GM13977 (cell line): Measurements from ENCODE around the gene NENF.

ENCODE experiments used
- DNase-seq: peaks from one replicate; pipeline ENCODE4 v3.0.0; 2012; ENCODE audit warnings: low spot score
- in situ Hi-C: fragments of 300-500 bp; cut with MboI; formaldehyde crosslinking; loops from one replicate; pipeline ENCODE4 v1.12.0; 2022; ENCODE audit warnings: low sequenced_read_pairs, low pct_unique_long_range_greater_than_20kb, mixed read lengths, inconsistent platforms; ENCODE audit not compliant: unreplicated experiment
- TF ChIP-seq, protein P1 (sequence below): IDR thresholded peaks from 2 replicates; pipeline ENCODE4 v1.5.1; 2012; ENCODE audit warnings: mild to moderate bottlenecking, control low read depth; ENCODE audit not compliant: insufficient read depth; ENCODE audit errors: extremely low read depth, missing control alignments

Gene NENF

DNA sequence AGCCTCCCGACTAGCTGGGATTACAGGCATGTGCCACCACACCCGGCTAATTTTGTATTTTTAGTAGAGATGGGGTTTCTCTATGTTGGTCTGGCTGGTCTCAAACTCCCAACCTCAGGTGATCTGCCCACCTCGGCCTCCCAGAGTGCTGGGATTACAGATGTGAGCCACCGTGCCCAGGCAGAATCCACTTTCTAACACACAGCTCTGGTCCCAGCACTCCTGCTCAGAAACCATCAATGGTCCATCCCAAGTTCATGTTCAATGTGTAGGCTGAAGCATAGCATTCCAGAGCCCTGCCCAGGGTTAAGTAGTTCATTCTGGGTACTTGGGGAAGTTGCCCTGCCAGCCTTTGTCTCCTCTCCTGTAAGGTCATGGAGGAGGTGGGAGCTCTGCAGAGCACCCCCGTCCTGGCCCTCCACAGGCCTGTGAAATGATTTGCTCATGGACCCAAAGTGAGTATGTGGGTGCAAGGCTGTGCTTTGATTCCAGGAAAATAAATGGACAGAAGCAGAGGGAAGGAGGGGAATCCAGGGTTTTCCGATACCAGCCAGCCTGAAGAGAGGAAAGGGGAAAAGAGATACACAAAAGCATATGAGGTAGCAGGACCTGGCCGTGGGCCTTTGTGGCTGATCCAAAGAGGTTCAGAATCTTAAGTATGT, 55.2 kb downstream of the NENF start:
- in situ Hi-C loops, result no loop called here
- TF ChIP-seq, protein P1, sequence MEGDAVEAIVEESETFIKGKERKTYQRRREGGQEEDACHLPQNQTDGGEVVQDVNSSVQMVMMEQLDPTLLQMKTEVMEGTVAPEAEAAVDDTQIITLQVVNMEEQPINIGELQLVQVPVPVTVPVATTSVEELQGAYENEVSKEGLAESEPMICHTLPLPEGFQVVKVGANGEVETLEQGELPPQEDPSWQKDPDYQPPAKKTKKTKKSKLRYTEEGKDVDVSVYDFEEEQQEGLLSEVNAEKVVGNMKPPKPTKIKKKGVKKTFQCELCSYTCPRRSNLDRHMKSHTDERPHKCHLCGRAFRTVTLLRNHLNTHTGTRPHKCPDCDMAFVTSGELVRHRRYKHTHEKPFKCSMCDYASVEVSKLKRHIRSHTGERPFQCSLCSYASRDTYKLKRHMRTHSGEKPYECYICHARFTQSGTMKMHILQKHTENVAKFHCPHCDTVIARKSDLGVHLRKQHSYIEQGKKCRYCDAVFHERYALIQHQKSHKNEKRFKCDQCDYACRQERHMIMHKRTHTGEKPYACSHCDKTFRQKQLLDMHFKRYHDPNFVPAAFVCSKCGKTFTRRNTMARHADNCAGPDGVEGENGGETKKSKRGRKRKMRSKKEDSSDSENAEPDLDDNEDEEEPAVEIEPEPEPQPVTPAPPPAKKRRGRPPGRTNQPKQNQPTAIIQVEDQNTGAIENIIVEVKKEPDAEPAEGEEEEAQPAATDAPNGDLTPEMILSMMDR, result no peak
- DNase-seq, result no peak

DNA sequence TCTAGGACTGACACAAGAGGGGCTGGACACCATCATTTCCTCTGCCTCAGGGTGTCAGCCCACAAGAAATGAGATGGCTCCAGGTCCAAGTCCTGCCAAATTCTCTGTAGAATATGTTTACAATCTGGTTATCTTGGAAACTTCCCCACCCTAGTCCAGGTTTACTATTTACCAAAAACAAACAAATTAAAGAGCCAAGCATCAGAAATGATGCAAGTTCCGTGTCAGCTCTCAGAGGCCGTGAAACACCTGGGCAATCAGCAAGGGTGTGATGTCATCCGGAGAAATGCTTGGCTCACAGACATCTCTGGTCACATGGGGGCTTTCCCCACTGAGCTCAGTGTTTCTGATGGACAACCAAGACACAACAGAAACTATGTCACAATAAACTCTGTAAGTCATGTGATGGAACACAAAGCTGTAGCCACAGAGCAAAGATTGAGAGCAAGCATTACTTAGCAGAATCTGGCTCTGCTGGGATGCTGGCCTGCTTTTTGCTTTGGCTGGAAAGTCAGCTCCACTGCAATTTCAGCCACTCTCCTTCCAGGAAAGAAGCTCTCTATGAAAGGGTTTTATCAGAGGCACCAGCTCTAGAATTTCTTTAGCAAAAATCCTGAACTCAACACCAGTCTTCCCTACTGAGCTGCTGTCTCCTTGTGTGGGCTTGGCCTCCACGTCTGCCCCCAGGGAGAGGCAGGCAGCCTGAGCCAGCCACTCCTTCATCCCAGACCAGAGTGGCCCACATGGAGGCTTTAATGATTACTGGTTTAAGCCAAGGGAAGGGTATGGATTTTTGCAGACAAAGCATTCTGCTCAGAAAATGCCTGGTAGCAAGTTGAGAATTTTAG, 55.9 kb downstream of the NENF start:
- in situ Hi-C loops, result no loop called here
- peak; percentile 79 for DNase-seq
- TF ChIP-seq, protein P1, result no peak

DNA sequence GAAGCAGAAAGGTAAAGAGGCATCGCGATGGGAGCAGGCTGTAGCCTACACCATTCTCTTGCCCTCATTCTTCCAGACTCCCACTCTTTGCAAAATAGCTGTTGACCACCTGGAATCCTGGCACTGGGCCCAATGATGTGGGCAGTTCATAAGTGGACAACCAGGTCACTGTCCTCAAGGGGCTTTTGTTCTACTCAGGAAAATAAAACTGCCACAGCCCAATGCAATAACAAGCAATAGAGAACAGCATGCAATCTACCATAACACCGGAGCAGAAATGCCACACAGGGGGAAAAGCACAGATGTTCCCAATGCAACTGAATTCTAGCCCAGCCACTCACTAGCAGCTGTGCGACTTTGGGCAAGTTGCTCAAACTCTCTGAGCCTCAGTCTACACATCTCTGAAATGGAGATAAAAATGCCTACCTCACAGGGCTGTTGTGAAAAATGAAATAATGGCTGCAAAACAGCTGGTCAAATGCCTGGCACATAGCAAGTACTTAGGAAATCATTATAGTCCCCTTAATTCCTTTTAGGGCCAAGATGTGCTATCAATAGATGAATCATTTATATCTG, 56.7 kb downstream of the NENF start:
- no peak for DNase-seq
- TF ChIP-seq, protein P1, result no peak
- in situ Hi-C loops, result no loop called here

DNA sequence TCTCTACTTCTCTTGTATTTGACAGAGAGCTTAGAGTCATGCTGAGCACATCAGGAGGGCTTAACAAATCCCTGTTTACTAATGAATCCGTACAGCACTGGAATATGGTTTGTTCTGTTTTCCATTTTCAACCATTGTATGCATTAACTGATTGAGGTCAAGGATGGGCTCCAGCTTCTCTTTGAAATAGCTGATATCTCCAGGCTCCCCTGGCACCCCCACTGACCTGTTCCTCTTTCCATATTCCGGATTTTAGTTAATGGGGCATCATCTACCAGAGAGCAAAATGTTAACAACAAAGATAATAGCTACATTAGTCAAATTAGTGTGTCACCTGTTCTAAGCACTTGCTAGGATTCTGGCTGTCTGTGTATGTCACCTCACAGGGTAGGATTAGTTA, 57.6 kb downstream of the NENF start:
- no peak for DNase-seq
- in situ Hi-C loops, result no loop called here
- TF ChIP-seq, protein P1, result no peak

DNA sequence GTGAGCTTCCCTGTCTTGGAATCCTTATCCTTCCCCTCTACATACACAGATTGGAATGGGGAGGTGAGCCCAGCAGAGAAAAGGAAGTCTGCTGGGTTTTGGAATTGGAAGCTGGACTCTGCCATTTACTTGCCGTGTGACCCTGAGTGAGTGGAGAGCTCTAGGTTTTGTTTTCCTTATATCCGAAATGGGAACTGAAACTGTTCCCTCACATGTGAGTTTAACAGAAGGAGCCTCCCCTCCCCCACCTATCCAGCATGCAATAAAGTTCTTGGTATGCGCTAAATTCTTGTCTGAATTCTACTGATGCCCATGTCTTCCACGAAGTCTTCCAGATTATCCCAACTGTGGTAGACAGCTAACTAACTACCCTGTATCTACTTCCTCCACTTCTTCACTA, 58.7 kb downstream of the NENF start:
- TF ChIP-seq, protein P1, result no peak
- no peak for DNase-seq
- in situ Hi-C loops, result no loop called here
